ENCODE data around the gene ICAM3.

DNA sequence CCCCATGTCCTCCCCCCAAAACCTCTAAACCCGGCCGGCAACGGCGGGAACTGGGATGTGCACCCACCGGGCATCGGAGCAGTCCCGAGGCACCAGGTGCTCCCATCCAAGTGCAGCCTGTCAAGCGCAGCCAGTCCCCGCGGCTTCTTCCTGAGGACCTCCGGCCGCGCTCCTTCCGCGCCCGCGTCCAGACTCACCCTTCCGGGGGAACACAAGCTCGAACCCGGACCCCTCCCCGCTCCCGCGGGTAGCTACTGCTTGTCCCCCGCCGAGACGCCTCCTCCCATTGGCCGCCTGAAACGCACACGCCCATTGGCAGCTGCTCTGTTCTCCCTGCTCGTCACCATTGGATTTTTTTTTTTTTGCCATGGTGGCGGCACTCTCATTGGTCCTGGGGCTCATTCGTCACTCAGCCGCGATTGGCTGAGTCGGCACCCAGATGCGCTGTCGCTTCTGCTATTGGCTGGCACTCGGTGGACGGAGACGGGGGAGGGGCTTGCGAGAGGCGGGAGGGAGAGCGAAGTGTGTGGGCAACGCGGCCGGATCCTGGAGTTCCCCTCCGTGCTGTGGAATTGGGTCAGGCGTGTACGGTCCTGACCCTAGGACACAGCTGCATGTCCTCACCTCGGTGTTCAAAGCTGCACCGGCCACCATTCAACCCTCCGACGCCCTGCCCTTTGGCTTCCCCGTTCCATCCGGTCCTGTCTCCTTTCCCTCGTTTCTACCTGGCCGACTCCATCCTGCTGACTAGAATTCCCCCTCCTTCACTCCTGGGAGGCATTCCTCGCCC, 41.1 kb upstream of the ICAM3 start, which contains the start of gene TYK2:
- TF ChIP-seq, protein P1, sequence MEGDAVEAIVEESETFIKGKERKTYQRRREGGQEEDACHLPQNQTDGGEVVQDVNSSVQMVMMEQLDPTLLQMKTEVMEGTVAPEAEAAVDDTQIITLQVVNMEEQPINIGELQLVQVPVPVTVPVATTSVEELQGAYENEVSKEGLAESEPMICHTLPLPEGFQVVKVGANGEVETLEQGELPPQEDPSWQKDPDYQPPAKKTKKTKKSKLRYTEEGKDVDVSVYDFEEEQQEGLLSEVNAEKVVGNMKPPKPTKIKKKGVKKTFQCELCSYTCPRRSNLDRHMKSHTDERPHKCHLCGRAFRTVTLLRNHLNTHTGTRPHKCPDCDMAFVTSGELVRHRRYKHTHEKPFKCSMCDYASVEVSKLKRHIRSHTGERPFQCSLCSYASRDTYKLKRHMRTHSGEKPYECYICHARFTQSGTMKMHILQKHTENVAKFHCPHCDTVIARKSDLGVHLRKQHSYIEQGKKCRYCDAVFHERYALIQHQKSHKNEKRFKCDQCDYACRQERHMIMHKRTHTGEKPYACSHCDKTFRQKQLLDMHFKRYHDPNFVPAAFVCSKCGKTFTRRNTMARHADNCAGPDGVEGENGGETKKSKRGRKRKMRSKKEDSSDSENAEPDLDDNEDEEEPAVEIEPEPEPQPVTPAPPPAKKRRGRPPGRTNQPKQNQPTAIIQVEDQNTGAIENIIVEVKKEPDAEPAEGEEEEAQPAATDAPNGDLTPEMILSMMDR (IDR thresholded peaks at IDR 0.05), result no peak
- TF ChIP-seq POLR2A (IDR thresholded peaks at IDR 0.05), result peak; percentile 63 to 65

Measured in Peyer's patch (tissue), 4 donors.